Stimulated activated CD8-positive, alpha-beta memory T cell treated with anti-CD3 and anti-CD28 coated beads, Interleukin-7, amount 100 ng/mL, for 1 hour (primary cell): Measurements from ENCODE around the gene BRI3.

Experiments
- DNase-seq, 2 donors: peaks; one replicate each; pipeline ENCODE4 v3.0.0-alpha.2; 2020; ENCODE audit warnings: low read depth in 2 of 2

Gene BRI3

GRCh38 chr7:98280791-98281756 is at the start of gene BRI3:
TSS of gene BRI3 (plus strand) at chr7:98281686. CDS start at chr7:98281796, 110 bp downstream.
- DNase-seq: peak; percentile 85 to 87

GRCh38 chr7:98232263-98232585 is 49.3 kb upstream of the BRI3 start:
- no peak for DNase-seq

- no peak for DNase-seq
Measured at GRCh38 chr7:98232799-98233198, 48.7 kb upstream of the BRI3 start.

GRCh38 chr7:98233219-98234070 is 48.0 kb upstream of the BRI3 start:
- no peak for DNase-seq

GRCh38 chr7:98234429-98235147 is 46.9 kb upstream of the BRI3 start:
- DNase-seq: no peak

GRCh38 chr7:98235901-98236300 is 45.6 kb upstream of the BRI3 start:
- DNase-seq: no peak

- no peak for DNase-seq
Measured at GRCh38 chr7:98236355-98237185, 44.9 kb upstream of the BRI3 start.

- no peak for DNase-seq
Measured at GRCh38 chr7:98238076-98238475, 43.4 kb upstream of the BRI3 start.

- DNase-seq: no peak
Measured at GRCh38 chr7:98238976-98239375, 42.5 kb upstream of the BRI3 start.

- no peak for DNase-seq
Measured at GRCh38 chr7:98240961-98241673, 40.4 kb upstream of the BRI3 start.

GRCh38 chr7:98241674-98242241 is 39.7 kb upstream of the BRI3 start:
- DNase-seq: no peak

- DNase-seq: no peak
Measured at GRCh38 chr7:98242342-98242741, 39.1 kb upstream of the BRI3 start.

GRCh38 chr7:98242934-98243333 is 38.6 kb upstream of the BRI3 start:
- DNase-seq: no peak

- no peak for DNase-seq
Measured at GRCh38 chr7:98244871-98245270, 36.6 kb upstream of the BRI3 start.

GRCh38 chr7:98248156-98248555 is 33.3 kb upstream of the BRI3 start:
- no peak for DNase-seq

GRCh38 chr7:98249106-98249505 is 32.4 kb upstream of the BRI3 start:
- no peak for DNase-seq

GRCh38 chr7:98250789-98251188 is 30.7 kb upstream of the BRI3 start:
- DNase-seq: no peak

GRCh38 chr7:98251231-98251600 is 30.3 kb upstream of the BRI3 start:
- no peak for DNase-seq

GRCh38 chr7:98251601-98252424 is 29.7 kb upstream of the BRI3 start, which contains the start of gene TECPR1:
TSS of gene TECPR1 (minus strand) at chr7:98252232. CDS start at chr7:98246146, 6,086 bp downstream.
- peak; percentile 72 to 74 for DNase-seq
